HepG2 (cell line): Measurements from ENCODE around the gene LRRTM2. TPM values are rescaled to one million over a fixed set of nuclear protein-coding genes. Genes with fewer than 3 reads are reported as not detected.

Experiments used
- ATAC-seq: fragments of 200-7000 bp; cut with Tn5 transposase; 3 replicates; pipeline ENCODE4 v1.9.1; 2020; ENCODE audit warnings: mild to moderate bottlenecking, moderate library complexity
- BruUV-seq: library from RNA; stranded (reverse); fragments of 400-500 nt; replicated peaks from 2 replicates; lab custom pipeline; 2021; lab: Mats Ljungman, UMichigan
- CTCF ChIA-PET: fragments of 300-600 bp; formaldehyde crosslinking; extraction: SDS; loops from one replicate; lab custom pipeline; 2021; ENCODE audit warnings: low total read pairs, inconsistent platforms, low intra/inter-chr PET ratio; lab: Yijun Ruan, JAX
- POLR2A ChIA-PET: fragments of 350-600 bp; sonication (Branson Sonifier 250); formaldehyde crosslinking; loops from one replicate; lab custom pipeline; 2020; ENCODE audit warnings: antibody characterized with exemption, inconsistent platforms; lab: Yijun Ruan, JAX
- DNase-seq: peaks from one replicate; pipeline ENCODE4 v3.0.0-alpha.2; 2015; ENCODE audit warnings: low spot score
- FAIRE-seq: peaks from 3 replicates; lab custom pipeline; 2011; peaks lifted over from hg19 to GRCh38; lab: Jason Lieb, UNC
- H2AFZ ChIP-seq: one replicate; pipeline ENCODE4 v1.6.1; 2011; ENCODE audit warnings: low read length, inconsistent platforms
- H3K27ac ChIP-seq: fragments of 300-600 bp; 3 replicates; pipeline ENCODE4 v1.8.0; 2011; ENCODE audit warnings: mixed run types, mild to moderate bottlenecking, mixed read lengths, low read length, inconsistent platforms; ENCODE audit not compliant: insufficient read depth; ENCODE audit errors: extremely low read length
- H3K27me3 ChIP-seq, 2 experiments: fragments of 200-600 bp in 1 of 2; 2 replicates in 1 of 2; 3 replicates in 1 of 2; pipeline versions ENCODE4 v1.6.0 to v1.8.0; 2011; ENCODE audit warnings: low read length in 2 of 2, mild to moderate bottlenecking in 2 of 2, moderate library complexity in 2 of 2, inconsistent platforms in 1 of 2; ENCODE audit not compliant: insufficient read depth in 2 of 2, control insufficient read depth in 1 of 2
- H3K36me3 ChIP-seq, 2 experiments: fragments of 200-600 bp in 1 of 2; replicated peaks in 1 of 2; 2 replicates in 1 of 2; 3 replicates in 1 of 2; pipeline versions ENCODE4 v1.5.1 to v1.8.0; 2011; ENCODE audit warnings: low read length in 2 of 2, inconsistent platforms in 1 of 2; ENCODE audit not compliant: insufficient read depth in 2 of 2, control insufficient read depth in 1 of 2
- H3K4me1 ChIP-seq: 2 replicates; pipeline ENCODE4 v1.5.1; 2012; ENCODE audit warnings: low read length, inconsistent platforms; ENCODE audit not compliant: insufficient read depth
- H3K4me2 ChIP-seq: 2 replicates; pipeline ENCODE4 v1.6.0; 2011; ENCODE audit warnings: low read depth, low read length, inconsistent platforms
- H3K4me3 ChIP-seq, 3 experiments: fragments of 200-600 bp in 1 of 3; sonication (generic), shearing (Covaris generic) in 1 of 3; replicated peaks in 1 of 3; 2 replicates each; pipeline ENCODE4 v1.5.1; 2011 to 2016; ENCODE audit warnings: low read length in 3 of 3, inconsistent platforms in 2 of 3, low read depth in 2 of 3, mild to moderate bottlenecking in 2 of 3, control low read depth in 1 of 3, mixed read lengths in 1 of 3; ENCODE audit not compliant: insufficient read depth in 1 of 3
- H3K79me2 ChIP-seq: one replicate; pipeline ENCODE4 v1.6.1; 2011; ENCODE audit warnings: low read length, inconsistent platforms; ENCODE audit not compliant: insufficient read depth
- H3K9ac ChIP-seq: 2 replicates; pipeline ENCODE4 v1.6.0; 2011; ENCODE audit warnings: mild to moderate bottlenecking, low read depth, low read length, inconsistent platforms; ENCODE audit not compliant: insufficient read depth
- H3K9me3 ChIP-seq: 2 replicates; pipeline ENCODE4 v1.5.1; 2012; ENCODE audit warnings: mild to moderate bottlenecking, low read length
- H4K20me1 ChIP-seq: 2 replicates; pipeline ENCODE4 v1.6.0; 2011; ENCODE audit warnings: inconsistent platforms, mild to moderate bottlenecking, low read length, moderate library complexity; ENCODE audit not compliant: insufficient read depth
- ARNTL ChIP-seq: sonication (generic); formaldehyde crosslinking; IDR thresholded peaks from 2 replicates; pipeline ENCODE4 v1.4.0; 2020; ENCODE audit warnings: mild to moderate bottlenecking, missing genetic modification reagents
- GLI4 ChIP-seq: sonication (generic); formaldehyde crosslinking; IDR thresholded peaks from 2 replicates; pipeline ENCODE4 v1.5.1; 2020; ENCODE audit warnings: missing genetic modification reagents, mild to moderate bottlenecking, moderate library complexity, borderline replicate concordance
- SMARCE1 ChIP-seq: fragments of 450-650 bp; IDR thresholded peaks from 2 replicates; pipeline ENCODE4 v1.6.1; 2017; ENCODE audit warnings: borderline replicate concordance
- ZNF446 ChIP-seq: sonication (generic); formaldehyde crosslinking; IDR thresholded peaks from 2 replicates; pipeline ENCODE4 v1.5.0; 2020; ENCODE audit warnings: mild to moderate bottlenecking, missing genetic modification reagents
- ZNF724P ChIP-seq: sonication (generic); formaldehyde crosslinking; IDR thresholded peaks from 2 replicates; pipeline ENCODE4 v1.8.0; 2022; ENCODE audit warnings: missing genetic modification reagents, borderline replicate concordance
- WGBS: methylation state at CpG from one replicate; pipeline ENCODE4 v1.1.6; 2017; ENCODE audit warnings: low lambda C conversion rate; 5-methylcytosine and 5-hydroxymethylcytosine counted together
- in situ Hi-C: cut with HindIII; loops from 2 replicates; pipeline ENCODE4 v1.10.0; 2017; ENCODE audit warnings: low pct_unique_long_range_greater_than_20kb; ENCODE audit not compliant: extremely low pct_ligation_motif_present
- intact Hi-C: fragments of 100-400 bp; cut with micrococcal nuclease; formaldehyde crosslinking; loops from one replicate; pipeline ENCODE4 v1.10.0; 2022; ENCODE audit not compliant: unreplicated experiment
- polyA plus RNA-seq, 8 experiments: library from polyadenylated mRNA; depleted of rRNA in 3 of 8; stranded (reverse) in 7 of 8; unstranded in 1 of 8; fragments of >200 nt; fragmentation: Illumina TruSeq in 4 of 8; extraction: Trizol in 4 of 8; gene quantifications; 2 replicates each; pipeline versions ENCODE4 v1.2.1 to v1.2.3, GENCODE V29; 2011 to 2016; ENCODE audit warnings: low read depth in 4 of 8, missing spikeins in 1 of 8, mixed read lengths in 1 of 8; ENCODE audit not compliant: insufficient read depth in 1 of 8
- total RNA-seq, 5 experiments: library from RNA; depleted of rRNA; stranded (reverse); fragments of >200 nt; fragmentation: Illumina TruSeq; extraction: Trizol; gene quantifications; 2 replicates each; pipeline ENCODE4 v1.2.3, GENCODE V29; 2016; ENCODE audit warnings: low read depth in 1 of 5
- TF ChIP-seq, protein P1 (sequence below): sonication (generic); formaldehyde crosslinking; IDR thresholded peaks from 2 replicates; pipeline ENCODE4 v1.5.0; 2020; ENCODE audit warnings: missing genetic modification reagents
- TF ChIP-seq, protein P2 (sequence below): IDR thresholded peaks from 2 replicates; pipeline ENCODE4 v1.6.1; 2016
- TF ChIP-seq, protein P3 (sequence below): sonication (generic); formaldehyde crosslinking; IDR thresholded peaks from 2 replicates; pipeline ENCODE4 v1.4.0; 2020; ENCODE audit warnings: missing genetic modification reagents

LRRTM2 gene
- total and polyA plus RNA-seq, 2 of the 13 experiments (the other 11 are each of a cell fraction or from before 2014, with no cell fraction given): not detected

DNA sequence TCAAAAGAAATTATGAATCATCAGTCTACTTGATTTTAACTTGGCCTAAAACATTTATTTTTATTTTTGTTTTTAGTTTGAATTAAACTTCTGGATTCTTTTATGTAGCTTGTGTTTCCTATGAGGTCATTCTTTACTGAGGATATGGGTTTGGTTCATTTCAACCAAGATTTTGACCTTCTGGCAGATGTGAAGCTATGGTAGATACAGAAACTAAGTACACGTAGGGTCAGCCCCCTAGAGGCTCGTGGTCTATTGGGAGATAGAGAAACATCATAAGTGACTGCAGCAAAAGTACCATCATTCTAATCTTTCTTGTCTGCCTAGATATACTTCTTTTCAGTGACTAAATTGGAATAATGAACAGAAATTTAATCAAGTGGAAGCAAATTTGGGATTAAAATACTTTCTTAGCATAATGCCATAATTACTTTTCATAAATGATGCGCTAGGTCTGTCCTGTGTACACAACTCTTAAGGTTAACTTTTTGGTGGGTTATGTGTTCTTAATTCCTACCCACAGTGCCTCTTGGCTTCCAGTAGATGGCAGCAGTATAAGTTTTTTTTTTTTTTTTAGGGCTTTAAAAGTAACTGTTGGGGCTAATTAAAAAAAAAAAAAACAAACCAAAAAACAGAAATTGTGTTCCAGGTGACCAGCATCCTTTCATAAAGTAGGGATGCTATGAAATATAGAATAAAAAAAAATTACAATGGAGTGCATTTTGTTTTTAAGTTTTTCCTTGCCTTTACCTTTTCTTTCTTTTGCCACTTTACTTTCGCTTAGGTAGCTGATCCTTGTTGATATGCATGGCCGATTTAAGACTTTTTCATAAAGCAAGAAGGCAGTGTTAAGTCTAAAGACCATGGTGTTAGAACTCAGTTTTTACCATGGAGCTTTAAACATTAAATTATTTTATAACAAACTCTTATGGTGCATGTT is 49.9 kb downstream of the LRRTM2 start (continued):
- TF ChIP-seq, protein P1, sequence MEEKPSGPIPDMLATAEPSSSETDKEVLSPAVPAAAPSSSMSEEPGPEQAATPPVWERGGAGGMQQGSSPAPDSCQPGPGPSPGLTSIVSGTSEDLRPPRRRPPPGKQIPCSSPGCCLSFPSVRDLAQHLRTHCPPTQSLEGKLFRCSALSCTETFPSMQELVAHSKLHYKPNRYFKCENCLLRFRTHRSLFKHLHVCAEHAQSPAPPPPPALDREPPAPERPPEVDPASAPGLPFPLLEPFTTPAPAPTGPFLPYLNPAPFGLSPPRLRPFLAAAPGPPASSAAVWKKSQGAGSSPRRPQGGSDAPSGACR (CRISPR knock-in tag): no peak

DNA sequence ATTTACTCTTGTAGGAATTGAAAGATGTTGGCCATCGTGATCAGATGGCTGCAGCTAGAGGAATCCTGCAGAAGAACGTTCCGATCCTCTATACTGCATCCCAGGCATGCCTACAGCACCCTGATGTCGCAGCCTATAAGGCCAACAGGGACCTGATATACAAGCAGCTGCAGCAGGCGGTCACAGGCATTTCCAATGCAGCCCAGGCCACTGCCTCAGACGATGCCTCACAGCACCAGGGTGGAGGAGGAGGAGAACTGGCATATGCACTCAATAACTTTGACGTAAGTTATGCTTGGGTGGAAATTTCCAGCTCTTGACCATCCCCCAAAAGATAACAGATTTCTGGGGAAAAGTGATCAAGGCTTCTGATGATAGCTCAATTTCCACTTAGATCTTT is 50.6 kb downstream of the LRRTM2 start:
- no peaks in the 10 kb centered on the region for H3K27me3 ChIP-seq
- TF ChIP-seq ARNTL: no peak
- no peak for TF ChIP-seq ZNF724P (CRISPR knock-in tag)
- TF ChIP-seq, protein P2, sequence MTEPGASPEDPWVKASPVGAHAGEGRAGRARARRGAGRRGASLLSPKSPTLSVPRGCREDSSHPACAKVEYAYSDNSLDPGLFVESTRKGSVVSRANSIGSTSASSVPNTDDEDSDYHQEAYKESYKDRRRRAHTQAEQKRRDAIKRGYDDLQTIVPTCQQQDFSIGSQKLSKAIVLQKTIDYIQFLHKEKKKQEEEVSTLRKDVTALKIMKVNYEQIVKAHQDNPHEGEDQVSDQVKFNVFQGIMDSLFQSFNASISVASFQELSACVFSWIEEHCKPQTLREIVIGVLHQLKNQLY (CRISPR knock-in tag): no peak
- TF ChIP-seq GLI4 (CRISPR knock-in tag): no peak
- no peak for TF ChIP-seq SMARCE1
- no peak for TF ChIP-seq ZNF446 (CRISPR knock-in tag)
- TF ChIP-seq, protein P3, sequence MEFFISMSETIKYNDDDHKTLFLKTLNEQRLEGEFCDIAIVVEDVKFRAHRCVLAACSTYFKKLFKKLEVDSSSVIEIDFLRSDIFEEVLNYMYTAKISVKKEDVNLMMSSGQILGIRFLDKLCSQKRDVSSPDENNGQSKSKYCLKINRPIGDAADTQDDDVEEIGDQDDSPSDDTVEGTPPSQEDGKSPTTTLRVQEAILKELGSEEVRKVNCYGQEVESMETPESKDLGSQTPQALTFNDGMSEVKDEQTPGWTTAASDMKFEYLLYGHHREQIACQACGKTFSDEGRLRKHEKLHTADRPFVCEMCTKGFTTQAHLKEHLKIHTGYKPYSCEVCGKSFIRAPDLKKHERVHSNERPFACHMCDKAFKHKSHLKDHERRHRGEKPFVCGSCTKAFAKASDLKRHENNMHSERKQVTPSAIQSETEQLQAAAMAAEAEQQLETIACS (CRISPR knock-in tag): no peak
- DNase-seq (no peak), FAIRE-seq (no peak), ATAC-seq (no peak)
- intact Hi-C loops: no loop called here
- ChIA-PET CTCF (no interaction called here), POLR2A (no interaction called here)
- BruUV-seq: no TSS peak
- H3K4me1 ChIP-seq: no peaks in the 10 kb centered on the region
- H3K36me3 ChIP-seq: peaks cover 11 to 50% of the 10 kb centered on the region in 2 experiments
- in situ Hi-C loops: loop anchor here (10.0 kb wide), 1 partner anchor 440 kb away; no protein-coding TSS in a partner anchor
- peaks cover 11% of the 10 kb centered on the region for H3K79me2 ChIP-seq
- no peak overlapping the region for H3K4me3 ChIP-seq
- no peaks in the 10 kb centered on the region for H3K9me3 ChIP-seq
- H2AFZ ChIP-seq: no peak overlapping the region
- H3K9ac ChIP-seq: no peak overlapping the region
- no peak overlapping the region for H3K27ac ChIP-seq
- 98% methylated on average over 7 of the region's 7 CpGs for WGBS
- H3K4me2 ChIP-seq: no peak overlapping the region
- peaks cover 15% of the 10 kb centered on the region for H4K20me1 ChIP-seq
